Dermis microvascular lymphatic vessel endothelial cell (primary cell): Measurements from ENCODE around the gene RBFOX2. TPM values are rescaled to one million over a fixed set of nuclear protein-coding genes. Genes with fewer than 3 reads are reported as not detected.
"Not testable (repeated sequence)": the region's sequence is repeated elsewhere in the genome, so short reads cannot be mapped to it uniquely, and the experiment has no call there.

Source experiments
- DNase-seq, 2 donors: peaks; one replicate each; pipeline versions ENCODE4 v3.0.0 to v3.0.0-alpha.2; 2010; ENCODE audit warnings: low read depth in 2 of 2
- total RNA-seq: library from RNA; depleted of rRNA; stranded (reverse); fragments of >200 nt; gene quantifications from 2 replicates; pipeline ENCODE4 v1.2.1, GENCODE V29; 2014

Gene RBFOX2
- total RNA-seq, 1 donor from 2014 or later, result 95.8 TPM

DNA sequence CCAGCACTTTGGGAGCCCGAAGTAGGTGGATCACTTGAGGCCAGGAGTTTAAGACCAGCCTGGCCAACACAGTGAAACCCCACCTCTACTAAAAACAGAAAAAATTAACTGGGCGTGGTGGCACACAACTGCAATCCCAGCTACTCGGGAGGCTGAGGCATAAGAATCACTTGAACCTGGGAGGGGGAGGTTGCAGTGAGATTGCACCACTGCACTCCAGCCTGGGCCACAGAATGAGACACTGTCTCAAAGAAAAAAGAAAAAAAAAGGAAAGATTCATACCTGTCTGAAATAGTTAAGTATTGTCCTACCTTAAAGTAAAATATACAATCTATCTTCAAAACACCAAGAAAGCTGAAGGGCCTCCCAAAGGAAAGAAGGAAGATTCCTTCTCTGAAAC, 20.1 kb downstream of the RBFOX2 start:
- no peak for DNase-seq

DNA sequence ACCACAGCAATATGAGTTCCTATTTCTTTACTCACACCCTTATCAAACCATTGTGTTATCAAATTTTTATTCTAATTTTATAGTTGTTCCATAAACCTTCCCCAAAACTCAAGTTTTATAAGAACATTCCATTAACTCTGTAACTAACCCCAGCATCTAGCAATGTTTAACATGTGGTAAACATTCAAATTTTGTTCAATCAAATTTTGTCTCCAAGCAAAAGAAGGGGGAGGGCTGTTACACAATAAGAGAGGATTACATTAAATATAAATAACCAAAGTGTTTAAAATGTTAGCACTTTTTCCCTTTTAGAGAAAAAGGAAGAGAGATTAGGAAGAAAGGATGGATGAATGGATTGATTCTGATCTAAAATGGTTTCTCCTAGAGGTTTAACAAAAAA, 20.5 kb downstream of the RBFOX2 start:
- no peak for DNase-seq

DNA sequence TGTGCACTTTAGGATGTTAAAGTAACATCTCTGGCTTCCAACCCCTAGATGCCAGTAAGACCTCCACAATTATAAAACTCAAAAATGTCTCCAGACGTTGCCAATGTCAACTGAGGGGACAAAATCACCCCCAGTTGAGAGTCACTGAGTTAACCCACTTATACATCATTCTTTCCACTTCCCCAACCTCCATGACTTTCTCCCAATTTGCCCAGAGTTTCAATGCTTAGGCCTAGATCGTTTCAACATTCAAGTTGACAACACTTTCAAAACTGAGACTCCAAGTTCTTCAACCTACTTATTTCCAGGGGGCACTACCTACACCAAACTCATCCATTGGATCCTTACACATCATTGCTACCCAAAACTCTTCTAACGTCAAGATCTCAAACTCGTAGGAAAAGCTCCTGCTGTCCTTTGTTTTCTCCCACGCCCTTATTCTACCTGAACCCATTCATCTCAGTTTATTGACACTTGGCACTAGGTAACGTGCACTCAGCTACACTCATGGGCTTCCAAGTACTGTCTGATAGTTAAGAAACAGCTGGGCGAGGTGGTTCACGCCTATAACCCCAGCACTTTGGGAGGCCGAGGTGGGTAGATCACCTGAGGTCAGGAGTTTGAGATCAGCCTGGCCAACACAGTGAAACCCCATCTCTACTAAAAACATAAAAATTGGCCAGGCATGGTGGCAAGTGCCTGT, 24.5 kb downstream of the RBFOX2 start:
- DNase-seq, result no peak

- DNase-seq, result no peak
Observed at GRCh38 chr22:36002718-36003260, 25.8 kb downstream of the RBFOX2 start.

DNA sequence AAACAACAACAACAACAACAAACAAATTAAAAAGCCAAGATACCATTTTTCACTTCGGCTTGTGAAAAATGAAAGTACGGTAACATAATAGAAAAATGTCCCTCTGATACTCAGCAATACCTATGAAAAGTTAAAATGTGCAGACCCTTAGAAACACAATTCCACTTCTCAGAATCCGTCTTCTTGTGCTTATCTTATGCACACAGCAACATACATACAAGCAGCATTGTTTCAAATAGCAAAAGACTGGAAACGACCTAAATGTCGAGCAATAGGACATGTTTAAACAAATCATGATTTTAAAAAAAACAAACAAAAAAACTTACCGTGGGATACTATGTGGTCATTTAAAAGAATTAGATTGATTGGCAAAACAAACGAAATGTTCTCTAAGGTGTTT, 26.5 kb downstream of the RBFOX2 start:
- DNase-seq, result no peak

GRCh38 chr22:35998748-35999147, 29.9 kb downstream of the RBFOX2 start:
- no peak for DNase-seq

- peak in 1 of 2 donors; percentile 78 for DNase-seq
Observed at GRCh38 chr22:35997438-35997837, 31.2 kb downstream of the RBFOX2 start.

DNA sequence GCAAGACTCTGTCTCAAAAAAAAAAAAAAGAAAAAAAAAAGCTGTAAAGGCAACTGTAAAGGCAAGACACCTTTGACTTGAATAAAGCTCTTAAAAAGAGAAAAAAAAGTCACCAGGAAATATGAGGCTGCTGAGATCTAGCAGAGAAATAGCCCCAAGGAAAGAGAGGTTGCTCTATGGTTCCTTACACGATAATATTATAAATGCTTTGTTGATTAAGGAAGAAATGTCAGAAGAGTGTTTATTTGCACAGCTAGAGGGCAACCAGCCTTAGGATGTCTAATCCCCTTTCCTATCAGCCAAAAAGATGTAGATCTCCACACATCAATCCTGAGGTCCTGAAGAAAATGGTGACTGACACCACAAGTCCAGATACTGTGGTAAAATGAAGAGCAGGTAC, 32.0 kb downstream of the RBFOX2 start:
- DNase-seq, result no peak

DNA sequence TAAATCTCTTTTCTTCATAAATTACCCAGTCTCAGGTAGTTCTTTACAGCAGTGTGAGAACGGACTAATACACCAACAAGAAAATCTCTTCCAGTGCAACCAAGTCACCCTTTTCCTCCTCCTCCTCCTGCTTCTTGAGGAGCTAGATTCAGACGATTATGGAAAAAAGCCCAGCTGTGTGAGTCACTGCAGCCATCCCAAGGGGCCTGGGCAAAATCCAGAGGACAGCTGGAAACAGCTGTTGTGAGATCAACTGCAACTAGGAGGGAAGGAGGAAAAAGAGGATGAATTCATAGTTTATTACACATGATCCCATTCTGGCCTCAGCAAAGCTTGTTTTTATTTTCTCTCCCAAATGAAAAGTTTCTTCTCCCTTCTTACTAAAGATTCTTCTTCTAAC, 32.9 kb downstream of the RBFOX2 start:
- DNase-seq, result peak in 1 of 2 donors; percentile 55

- DNase-seq, result no peak
Observed at GRCh38 chr22:35995348-35995747, 33.3 kb downstream of the RBFOX2 start.

GRCh38 chr22:35993727-35994126, 34.9 kb downstream of the RBFOX2 start:
- not testable (repeated sequence) for DNase-seq

- DNase-seq, result no peak
Observed at GRCh38 chr22:35993048-35993714, 35.4 kb downstream of the RBFOX2 start.

- DNase-seq, result no peak
Observed at GRCh38 chr22:35991168-35991567, 37.5 kb downstream of the RBFOX2 start.

DNA sequence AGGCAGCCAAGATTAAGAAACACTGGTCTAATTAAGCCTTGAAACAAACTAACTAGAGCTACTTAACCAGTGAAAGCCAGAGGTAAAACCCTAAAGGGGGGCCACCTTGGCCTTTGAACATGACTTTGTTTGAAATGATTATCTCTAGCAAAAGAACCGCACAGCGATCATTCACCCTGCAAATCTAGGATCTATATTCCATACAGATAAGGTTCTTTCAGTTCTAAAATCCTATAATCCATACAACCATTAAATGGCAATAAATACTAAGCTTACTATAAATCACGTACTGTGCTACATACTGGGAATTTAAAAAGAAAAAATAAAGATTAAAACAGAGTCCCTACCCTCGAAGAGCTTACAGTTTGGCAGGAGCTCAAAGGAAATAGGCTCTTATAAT, 40.6 kb downstream of the RBFOX2 start:
- DNase-seq, result no peak

GRCh38 chr22:35987487-35987886, 41.1 kb downstream of the RBFOX2 start:
- DNase-seq, result peak in 1 of 2 donors; percentile 24

DNA sequence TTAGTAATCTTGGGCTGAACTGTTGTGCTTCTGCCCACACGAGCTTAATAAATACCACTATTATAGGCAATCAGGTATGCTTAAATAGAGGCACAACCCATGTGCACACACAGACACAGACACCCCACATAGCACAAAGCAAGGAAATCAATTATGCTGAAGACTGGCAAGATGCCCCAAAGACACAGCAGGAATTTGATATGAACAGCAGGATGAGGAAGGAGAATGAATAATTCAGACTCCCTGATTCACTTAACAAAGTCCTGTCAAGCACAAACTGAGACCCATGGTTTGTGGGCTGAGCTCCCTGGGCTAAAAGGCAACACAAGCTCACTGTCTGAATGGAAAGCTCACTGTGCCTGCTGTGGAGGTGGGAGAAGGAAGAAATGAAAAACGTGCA, 42.5 kb downstream of the RBFOX2 start:
- DNase-seq, result peak in 1 of 2 donors; percentile 63

- no peak for DNase-seq
Observed at GRCh38 chr22:35985371-35985770, 43.3 kb downstream of the RBFOX2 start.

DNA sequence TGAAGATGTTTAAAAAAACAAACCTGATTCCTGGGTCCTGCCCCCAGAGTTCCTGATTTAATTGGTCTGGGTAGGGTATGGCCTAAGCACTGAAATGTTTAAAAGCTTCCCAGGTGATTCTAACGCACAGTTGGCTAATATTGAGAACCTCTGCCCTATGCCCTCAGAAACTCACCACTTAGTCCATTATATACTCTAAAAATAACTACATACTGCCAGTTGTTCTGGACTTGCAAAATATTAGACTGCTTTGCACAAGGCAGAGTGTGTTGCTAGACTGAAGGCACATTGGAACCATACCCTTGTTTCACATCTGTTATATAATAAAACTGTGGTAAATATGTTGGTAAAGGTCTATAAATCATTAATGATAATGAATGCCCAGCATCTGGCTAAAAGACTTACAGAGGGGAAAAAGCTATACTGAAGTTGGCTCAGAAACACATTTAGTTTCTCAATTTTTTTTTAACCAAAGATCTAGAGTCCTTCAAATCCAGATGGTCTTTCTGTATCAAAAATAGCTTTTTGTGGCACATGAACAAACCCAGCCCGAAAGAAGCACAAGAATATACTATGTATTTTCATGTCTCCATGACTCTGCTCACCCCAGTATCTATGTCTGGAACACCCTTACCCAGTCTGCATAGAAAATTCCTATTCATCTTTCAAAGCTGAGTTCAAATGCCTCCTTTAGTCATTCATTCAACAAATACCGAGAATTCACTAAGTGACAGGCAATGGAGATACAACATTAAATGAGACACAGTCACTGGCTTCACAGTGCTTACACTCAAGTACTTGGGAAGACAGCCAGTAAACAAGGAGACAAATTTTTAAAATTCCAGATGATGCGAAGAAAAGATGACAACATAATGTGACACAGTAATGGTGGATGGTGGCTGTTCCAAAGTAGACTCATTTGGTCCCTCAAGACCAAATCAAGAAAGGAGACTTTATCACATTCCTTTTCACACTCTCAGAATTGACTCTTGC, 44.1 kb downstream of the RBFOX2 start:
- no peak for DNase-seq

GRCh38 chr22:35981900-35982299, 46.7 kb downstream of the RBFOX2 start:
- no peak for DNase-seq

GRCh38 chr22:35978889-35979288, 49.7 kb downstream of the RBFOX2 start:
- no peak for DNase-seq

DNA sequence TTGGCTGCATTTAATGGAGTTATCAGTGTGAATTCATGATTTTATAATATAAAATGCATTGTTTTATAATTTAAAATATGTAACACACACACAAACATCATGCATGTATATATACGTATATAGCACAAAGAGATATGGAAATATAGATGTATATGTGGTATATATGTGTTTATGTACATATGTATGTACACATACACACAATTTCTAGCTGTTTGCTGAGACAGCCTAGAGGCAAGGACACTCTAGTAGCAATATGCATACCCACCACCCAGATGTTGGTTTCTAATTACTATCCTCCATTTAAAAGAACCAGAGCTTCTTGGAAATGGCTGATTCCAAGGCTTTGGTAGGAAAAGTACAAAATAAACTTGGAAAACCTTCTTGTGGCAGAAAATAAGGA, 50.4 kb downstream of the RBFOX2 start:
- no peak for DNase-seq

GRCh38 chr22:35977136-35977535, 51.5 kb downstream of the RBFOX2 start:
- DNase-seq, result no peak
